H1 (cell line): ENCODE measurements around the gene RHBG. TPM values are rescaled to one million over a fixed set of nuclear protein-coding genes. Genes with fewer than 3 reads are reported as not detected.

Experiments used
- CTCF ChIA-PET: fragments of 300-600 bp; sonication (Branson Sonifier 250); formaldehyde crosslinking; loops from one replicate; lab custom pipeline; 2021; ENCODE audit not compliant: partially characterized antibody; lab: Charles Lee
- POLR2A ChIA-PET: fragments of 300-600 bp; sonication (Branson Sonifier 250); formaldehyde crosslinking; loops from one replicate; lab custom pipeline; 2021; ENCODE audit warnings: inconsistent platforms; ENCODE audit not compliant: partially characterized antibody; lab: Charles Lee
- DNase-seq, 2 experiments: peaks; one replicate each; pipeline versions ENCODE4 v3.0.0 to v3.0.0-alpha.2; 2010 to 2022; ENCODE audit warnings: low spot score in 2 of 2, low read depth in 1 of 2, mixed read lengths in 1 of 2
- FAIRE-seq: peaks from 2 replicates; lab custom pipeline; 2011; peaks lifted over from hg19 to GRCh38; lab: Jason Lieb, UNC
- H2AFZ ChIP-seq: 2 replicates; pipeline ENCODE4 v1.8.1; 2012; ENCODE audit warnings: low read length, inconsistent platforms
- H2AK5ac ChIP-seq: 2 replicates; pipeline ENCODE4 v1.6.1; 2013; ENCODE audit warnings: low read depth, low read length
- H2BK120ac ChIP-seq: replicated peaks from 2 replicates; pipeline ENCODE3; 2013; ENCODE audit warnings: low read depth, low read length, inconsistent platforms
- H2BK12ac ChIP-seq: 2 replicates; pipeline ENCODE4 v1.6.1; 2013; ENCODE audit warnings: low read depth, low read length
- H2BK15ac ChIP-seq: 2 replicates; pipeline ENCODE4 v1.6.1; 2013; ENCODE audit warnings: low read length
- H2BK20ac ChIP-seq: 2 replicates; pipeline ENCODE4 v1.6.1; 2013; ENCODE audit warnings: low read length
- H2BK5ac ChIP-seq: 2 replicates; pipeline ENCODE4 v1.6.1; 2013; ENCODE audit warnings: low read depth, low read length
- H3K14ac ChIP-seq: 2 replicates; pipeline ENCODE4 v1.6.1; 2013; ENCODE audit warnings: inconsistent platforms; ENCODE audit not compliant: insufficient read length
- H3K18ac ChIP-seq: 2 replicates; pipeline ENCODE4 v1.6.1; 2013; ENCODE audit warnings: low read length; ENCODE audit errors: extremely low read depth
- H3K23ac ChIP-seq: 2 replicates; pipeline ENCODE4 v1.6.1; 2013; ENCODE audit warnings: inconsistent platforms; ENCODE audit not compliant: insufficient read length
- H3K23me2 ChIP-seq: 2 replicates; pipeline ENCODE4 v1.6.1; 2013; ENCODE audit warnings: low read depth, low read length
- H3K27ac ChIP-seq: 2 replicates; pipeline ENCODE4 v1.6.1; 2011; ENCODE audit warnings: low read depth, low read length, inconsistent platforms
- H3K27me3 ChIP-seq, 4 experiments: replicated peaks in 1 of 4; 1 replicate in 1 of 4; 2 replicates in 3 of 4; pipeline versions ENCODE4 v1.6.1 to v1.8.1; 2011 to 2013; ENCODE audit warnings: low read length in 3 of 4, mild to moderate bottlenecking in 3 of 4, inconsistent platforms in 2 of 4, mixed read lengths in 2 of 4, moderate library complexity in 1 of 4; ENCODE audit not compliant: control insufficient read depth in 3 of 4, insufficient read depth in 3 of 4; ENCODE audit errors: extremely low read depth in 1 of 4
- H3K36me3 ChIP-seq, 4 experiments: 2 replicates each; pipeline versions ENCODE4 v1.6.1 to v1.8.1; 2011 to 2013; ENCODE audit warnings: mild to moderate bottlenecking in 4 of 4, low read length in 3 of 4, moderate library complexity in 2 of 4, control low read depth in 1 of 4, inconsistent platforms in 1 of 4; ENCODE audit not compliant: insufficient read depth in 4 of 4, control insufficient read depth in 2 of 4
- H3K4ac ChIP-seq: replicated peaks from 2 replicates; pipeline ENCODE3; 2013; ENCODE audit warnings: low read length, low read depth, mixed read lengths, inconsistent platforms; ENCODE audit not compliant: insufficient read length
- H3K4me1 ChIP-seq, 4 experiments: replicated peaks in 1 of 4; 1 replicate in 1 of 4; 2 replicates in 3 of 4; pipeline versions ENCODE4 v1.6.1 to v1.8.1; 2011 to 2013; ENCODE audit warnings: low read length in 3 of 4, inconsistent platforms in 2 of 4, mixed read lengths in 1 of 4; ENCODE audit not compliant: insufficient read depth in 4 of 4, control insufficient read depth in 3 of 4
- H3K4me2 ChIP-seq, 2 experiments: 2 replicates each; pipeline versions ENCODE4 v1.6.1 to v1.8.1; 2011 to 2013; ENCODE audit warnings: low read depth in 2 of 2, low read length in 2 of 2, control low read depth in 1 of 2, inconsistent platforms in 1 of 2, mild to moderate bottlenecking in 1 of 2; ENCODE audit not compliant: insufficient read depth in 1 of 2
- H3K4me3 ChIP-seq, 4 experiments: fragments of 200-600, 300-600 bp in 1 of 4; sonication (generic), shearing (Covaris generic), sonication (Bioruptor Twin) in 1 of 4; 2 replicates each; pipeline versions ENCODE4 v1.5.1 to v1.8.1; 2011 to 2016; ENCODE audit warnings: low read length in 4 of 4, low read depth in 3 of 4, control low read depth in 2 of 4, inconsistent platforms in 2 of 4, mild to moderate bottlenecking in 2 of 4, mixed read lengths in 1 of 4, moderate library complexity in 1 of 4; ENCODE audit not compliant: insufficient read depth in 2 of 4; ENCODE audit errors: extremely low read depth in 1 of 4
- H3K56ac ChIP-seq: replicated peaks from 2 replicates; pipeline ENCODE3; 2013; ENCODE audit warnings: low read depth, mild to moderate bottlenecking, mixed read lengths, low read length, inconsistent platforms; ENCODE audit not compliant: insufficient read length
- H3K79me1 ChIP-seq: 2 replicates; pipeline ENCODE4 v1.6.1; 2013; ENCODE audit warnings: low read depth, low read length, control low read depth
- H3K79me2 ChIP-seq, 2 experiments: 2 replicates each; pipeline versions ENCODE4 v1.6.1 to v1.8.1; 2012 to 2013; ENCODE audit warnings: low read length in 2 of 2, mild to moderate bottlenecking in 2 of 2, inconsistent platforms in 1 of 2; ENCODE audit not compliant: insufficient read depth in 2 of 2, control insufficient read depth in 1 of 2
- H3K9ac ChIP-seq, 4 experiments: replicated peaks in 1 of 4; 1 replicate in 1 of 4; 2 replicates in 3 of 4; pipeline versions ENCODE4 v1.6.1 to v1.8.1; 2011 to 2013; ENCODE audit warnings: low read depth in 3 of 4, low read length in 3 of 4, control low read depth in 2 of 4, mild to moderate bottlenecking in 2 of 4, moderate library complexity in 2 of 4, inconsistent platforms in 1 of 4; ENCODE audit errors: extremely low read depth in 1 of 4
- H3K9me3 ChIP-seq, 2 experiments: 2 replicates each; pipeline versions ENCODE4 v1.6.1 to v1.8.1; 2012 to 2013; ENCODE audit warnings: mild to moderate bottlenecking in 2 of 2, moderate library complexity in 2 of 2, control low read depth in 1 of 2, inconsistent platforms in 1 of 2, low read depth in 1 of 2, low read length in 1 of 2, mixed read lengths in 1 of 2; ENCODE audit not compliant: insufficient read depth in 2 of 2
- H4K20me1 ChIP-seq, 2 experiments: replicated peaks in 1 of 2; 2 replicates each; pipeline versions ENCODE3 to v1.8.1; 2011 to 2013; ENCODE audit warnings: inconsistent platforms in 2 of 2, low read length in 2 of 2, mild to moderate bottlenecking in 1 of 2; ENCODE audit not compliant: insufficient read depth in 2 of 2, control insufficient read depth in 1 of 2
- H4K5ac ChIP-seq: 2 replicates; pipeline ENCODE4 v1.6.1; 2013; ENCODE audit warnings: low read length, low read depth, mixed read lengths, inconsistent platforms; ENCODE audit not compliant: insufficient read length
- H4K8ac ChIP-seq: 2 replicates; pipeline ENCODE4 v1.8.0; 2013; ENCODE audit warnings: mild to moderate bottlenecking, moderate library complexity, low read length, inconsistent platforms; ENCODE audit not compliant: insufficient read depth; ENCODE audit errors: extremely low read depth
- H4K91ac ChIP-seq: replicated peaks from 2 replicates; pipeline ENCODE3; 2013; ENCODE audit warnings: low read length, mixed read lengths, inconsistent platforms; ENCODE audit not compliant: insufficient read length
- TEAD4 ChIP-seq: IDR thresholded peaks from 2 replicates; pipeline ENCODE4 v1.6.1; 2012; ENCODE audit warnings: low read depth, low read length, inconsistent platforms, mixed read lengths
- whole genome bisulfite sequencing, 2 experiments: shearing (Covaris generic) in 1 of 2; methylation state at CpG; one replicate each; pipeline versions ENCODE4 v1.1.6 to v1.1.7; 2013 to 2015; ENCODE audit warnings: low lambda C conversion rate in 2 of 2, mixed read lengths in 2 of 2, inconsistent platforms in 1 of 2, low coverage in 1 of 2, missing lambda C conversion rate in 1 of 2; ENCODE audit not compliant: insufficient replicate concordance in 2 of 2, insufficient coverage in 1 of 2, insufficient read length in 1 of 2; ENCODE audit errors: extremely low coverage in 1 of 2, missing lambda C conversion rate in 1 of 2; 5-methylcytosine and 5-hydroxymethylcytosine counted together
- polyA plus RNA-seq, 7 experiments: library from polyadenylated mRNA; depleted of rRNA in 3 of 7; stranded (reverse) in 5 of 7; unstranded in 2 of 7; fragments of >200 nt in 5 of 7; fragments of 200-250 nt in 2 of 7; gene quantifications; 1 replicate in 5 of 7; 2 replicates in 1 of 7; 4 replicates in 1 of 7; pipeline versions ENCODE4 v1.2.1 to v1.2.3, GENCODE V29; 2011 to 2013; ENCODE audit warnings: missing spikeins in 2 of 7, mixed read lengths in 2 of 7
- total RNA-seq: library from RNA; stranded (reverse); fragmentation: NEBNext Ultra II Directional; extraction: Animal tissue kit (Norgen Biotek cat#: 25700); gene quantifications from 2 replicates; pipeline ENCODE4 v1.2.1, GENCODE V29; 2021

Gene RHBG
- total and polyA plus RNA-seq, 2 of the 8 experiments (the other 6 are each of a cell fraction or from before 2014, with no cell fraction given) = 2.6 to 2.7 TPM

GRCh38 chr1:156390469-156391365 lies 21.7 kb downstream of the RHBG start:
- Histone ChIP-seq H3K9me3 (no peaks in the 10 kb centered on the region), H3K4me3 (no peak overlapping the region), H2BK15ac (peak overlapping the region; percentile 92; the same call in 1 of the 2 replicates), H3K23me2 (peaks cover 4% of the 10 kb centered on the region; the same call in 1 of the 2 replicates), H3K14ac (no peak overlapping the region), H3K4ac (peak overlapping the region; percentile 45), H2AK5ac (peak overlapping the region; percentile 65; the same call in 1 of the 2 replicates), H4K5ac (no peak overlapping the region), H3K4me1 (peaks cover 10 to 47% (median 33%) of the 10 kb centered on the region in 4 experiments), H3K56ac (no peak overlapping the region), H3K27me3 (peaks cover 14 to 63% (median 56%) of the 10 kb centered on the region in 4 experiments), H4K91ac (peak overlapping the region; percentile 61), H3K23ac (no peak overlapping the region), H2BK5ac (peak overlapping the region; percentile 49; the same call in 1 of the 2 replicates), H2BK120ac (no peak overlapping the region), H2BK12ac (peak overlapping the region; percentile 89; the same call in 1 of the 2 replicates), H3K9ac (no peak overlapping the region), H2AFZ (no peak overlapping the region), H3K4me2 (peak overlapping the region in 1 of 2 experiments; percentile 22; a peak in 2 of 4 replicates), H4K20me1 (no peaks in the 10 kb centered on the region), H3K36me3 (no peaks in the 10 kb centered on the region), H3K79me2 (no peaks in the 10 kb centered on the region), H2BK20ac (0 out of 2 replicates have a peak overlapping the region, but pooled peaks have one; percentile 43), H3K18ac (peak overlapping the region; percentile 60; the same call in 1 of the 2 replicates), H3K79me1 (no peaks in the 10 kb centered on the region), H4K8ac (no peak overlapping the region), H3K27ac (no peak overlapping the region)
- TF ChIP-seq TEAD4 = no peak
- 65% methylated on average over 20 of the region's 20 CpGs; no CpG with 5 or more reads in 1 of the 2 experiments for WGBS, 2 experiments
- DNase-seq (no peak), FAIRE-seq (no peak)
- ChIA-PET CTCF (interaction anchor here (0.9 to 26.1 kb wide), 13 partner anchors 5 to 110 kb away, joined by 3 to 574 read pairs (median 23); partner anchors contain the start of gene RHBG), POLR2A (interaction anchor here (1.0 to 7.3 kb wide), 5 partner anchors 24 to 60 kb away, joined by 3 to 26 read pairs (median 4); no protein-coding TSS in a partner anchor)
